HL-60 (cell line): ENCODE results near the gene MAD1L1.

Experiments used
- DNase-seq, 2 experiments: peaks; one replicate each; pipeline ENCODE4 v3.0.0-alpha.2; 2010 to 2020; ENCODE audit warnings: low read depth in 1 of 2, low spot score in 1 of 2
- H3K27ac ChIP-seq: fragments of 250-450 bp; sonication (Bioruptor Pico); replicated peaks from 2 replicates; pipeline ENCODE4 v1.5.1; 2020; ENCODE audit warnings: mild to moderate bottlenecking, moderate library complexity
- H3K27me3 ChIP-seq: fragments of 250-450 bp; sonication (Bioruptor Pico); 2 replicates; pipeline ENCODE4 v1.5.1; 2021; ENCODE audit warnings: mild to moderate bottlenecking, moderate library complexity; ENCODE audit not compliant: insufficient read depth, poor library complexity, severe bottlenecking
- H3K4me3 ChIP-seq: replicated peaks from 2 replicates; pipeline ENCODE4 v1.5.1; 2011; ENCODE audit warnings: mild to moderate bottlenecking, control low read depth, low read length; ENCODE audit not compliant: insufficient read depth
- GABPA ChIP-seq: IDR thresholded peaks from 2 replicates; pipeline ENCODE4 v1.6.1; 2012; ENCODE audit warnings: low read depth
- POLR2AphosphoS5 ChIP-seq: IDR thresholded peaks from 2 replicates; pipeline ENCODE4 v1.6.1; 2012; ENCODE audit warnings: low read depth
- SPI1 ChIP-seq: IDR thresholded peaks from 2 replicates; pipeline ENCODE4 v1.6.1; 2012; ENCODE audit warnings: low read depth, mild to moderate bottlenecking, borderline replicate concordance
- TF ChIP-seq, protein P1 (sequence below): IDR thresholded peaks from 2 replicates; pipeline ENCODE4 v1.6.1; 2012; ENCODE audit warnings: low read depth; ENCODE audit not compliant: insufficient replicate concordance
- TF ChIP-seq, protein P2 (sequence below): IDR thresholded peaks from one replicate; pipeline ENCODE4 v1.5.1; 2011; ENCODE audit warnings: low read length, control low read depth, inconsistent platforms; ENCODE audit not compliant: insufficient read depth

The MAD1L1 gene

DNA sequence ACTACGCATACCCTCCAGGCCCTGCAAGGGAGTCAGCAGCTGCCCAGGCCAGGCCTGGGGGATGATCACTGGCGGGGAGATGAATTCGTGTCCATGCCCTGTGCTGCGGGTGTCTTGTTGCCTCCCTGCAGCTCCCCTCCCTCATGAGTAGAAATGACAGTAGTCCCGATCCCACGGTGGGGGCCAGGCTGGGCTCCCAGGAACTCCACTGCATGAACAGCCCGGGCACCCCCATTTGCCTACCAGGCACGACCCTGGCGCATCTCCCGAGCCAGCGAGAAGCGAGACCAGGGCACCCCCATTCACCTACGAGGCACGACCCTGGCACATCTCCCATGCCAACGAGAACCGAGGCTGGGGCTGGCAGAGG, 316.2 kb downstream of the MAD1L1 start:
- H3K27ac ChIP-seq: no peak overlapping the region
- no peak for DNase-seq
- no peak overlapping the region for H3K4me3 ChIP-seq
- TF ChIP-seq POLR2AphosphoS5 (no peak), GABPA (no peak)
- H3K27me3 ChIP-seq: no peaks in the 10 kb centered on the region

DNA sequence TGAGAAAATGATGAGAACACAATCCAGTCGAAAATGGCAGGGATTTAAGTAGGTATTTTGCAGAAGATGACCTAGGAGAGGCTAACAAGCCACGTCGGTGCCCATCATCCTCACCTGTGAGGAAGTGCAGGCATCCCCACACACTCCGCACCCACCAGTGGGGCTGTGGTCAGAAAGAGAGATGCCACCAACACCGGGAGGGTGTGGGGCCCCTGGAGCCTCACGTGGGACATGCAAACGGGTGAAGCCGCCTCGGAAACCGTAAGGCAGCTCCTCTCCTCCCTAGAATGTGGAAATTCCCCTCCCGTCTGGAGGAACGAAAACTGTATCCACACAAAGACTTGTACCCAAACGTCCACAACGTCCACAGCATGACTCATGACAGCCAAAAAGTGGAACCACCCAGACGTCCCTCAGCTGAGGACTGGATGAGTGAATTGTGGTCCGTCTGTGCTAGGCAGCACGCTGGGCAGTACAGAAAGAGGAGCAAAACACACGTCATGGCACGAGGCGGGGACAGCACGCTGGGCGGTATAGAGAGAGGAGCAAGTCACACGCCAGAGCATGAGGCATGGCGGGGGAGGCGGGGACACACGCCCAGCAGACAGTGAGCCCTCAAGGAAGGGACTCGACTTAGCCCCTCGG, 316.7 kb downstream of the MAD1L1 start:
- no peaks in the 10 kb centered on the region for H3K27me3 ChIP-seq
- peak in 1 of 2 experiments; percentile 29 for DNase-seq
- no peak overlapping the region for H3K27ac ChIP-seq
- no peak overlapping the region for H3K4me3 ChIP-seq
- TF ChIP-seq POLR2AphosphoS5 (no peak), GABPA (no peak), SPI1 (no peak)
- TF ChIP-seq, protein P1, sequence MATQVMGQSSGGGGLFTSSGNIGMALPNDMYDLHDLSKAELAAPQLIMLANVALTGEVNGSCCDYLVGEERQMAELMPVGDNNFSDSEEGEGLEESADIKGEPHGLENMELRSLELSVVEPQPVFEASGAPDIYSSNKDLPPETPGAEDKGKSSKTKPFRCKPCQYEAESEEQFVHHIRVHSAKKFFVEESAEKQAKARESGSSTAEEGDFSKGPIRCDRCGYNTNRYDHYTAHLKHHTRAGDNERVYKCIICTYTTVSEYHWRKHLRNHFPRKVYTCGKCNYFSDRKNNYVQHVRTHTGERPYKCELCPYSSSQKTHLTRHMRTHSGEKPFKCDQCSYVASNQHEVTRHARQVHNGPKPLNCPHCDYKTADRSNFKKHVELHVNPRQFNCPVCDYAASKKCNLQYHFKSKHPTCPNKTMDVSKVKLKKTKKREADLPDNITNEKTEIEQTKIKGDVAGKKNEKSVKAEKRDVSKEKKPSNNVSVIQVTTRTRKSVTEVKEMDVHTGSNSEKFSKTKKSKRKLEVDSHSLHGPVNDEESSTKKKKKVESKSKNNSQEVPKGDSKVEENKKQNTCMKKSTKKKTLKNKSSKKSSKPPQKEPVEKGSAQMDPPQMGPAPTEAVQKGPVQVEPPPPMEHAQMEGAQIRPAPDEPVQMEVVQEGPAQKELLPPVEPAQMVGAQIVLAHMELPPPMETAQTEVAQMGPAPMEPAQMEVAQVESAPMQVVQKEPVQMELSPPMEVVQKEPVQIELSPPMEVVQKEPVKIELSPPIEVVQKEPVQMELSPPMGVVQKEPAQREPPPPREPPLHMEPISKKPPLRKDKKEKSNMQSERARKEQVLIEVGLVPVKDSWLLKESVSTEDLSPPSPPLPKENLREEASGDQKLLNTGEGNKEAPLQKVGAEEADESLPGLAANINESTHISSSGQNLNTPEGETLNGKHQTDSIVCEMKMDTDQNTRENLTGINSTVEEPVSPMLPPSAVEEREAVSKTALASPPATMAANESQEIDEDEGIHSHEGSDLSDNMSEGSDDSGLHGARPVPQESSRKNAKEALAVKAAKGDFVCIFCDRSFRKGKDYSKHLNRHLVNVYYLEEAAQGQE: no peak
- TF ChIP-seq, protein P2, sequence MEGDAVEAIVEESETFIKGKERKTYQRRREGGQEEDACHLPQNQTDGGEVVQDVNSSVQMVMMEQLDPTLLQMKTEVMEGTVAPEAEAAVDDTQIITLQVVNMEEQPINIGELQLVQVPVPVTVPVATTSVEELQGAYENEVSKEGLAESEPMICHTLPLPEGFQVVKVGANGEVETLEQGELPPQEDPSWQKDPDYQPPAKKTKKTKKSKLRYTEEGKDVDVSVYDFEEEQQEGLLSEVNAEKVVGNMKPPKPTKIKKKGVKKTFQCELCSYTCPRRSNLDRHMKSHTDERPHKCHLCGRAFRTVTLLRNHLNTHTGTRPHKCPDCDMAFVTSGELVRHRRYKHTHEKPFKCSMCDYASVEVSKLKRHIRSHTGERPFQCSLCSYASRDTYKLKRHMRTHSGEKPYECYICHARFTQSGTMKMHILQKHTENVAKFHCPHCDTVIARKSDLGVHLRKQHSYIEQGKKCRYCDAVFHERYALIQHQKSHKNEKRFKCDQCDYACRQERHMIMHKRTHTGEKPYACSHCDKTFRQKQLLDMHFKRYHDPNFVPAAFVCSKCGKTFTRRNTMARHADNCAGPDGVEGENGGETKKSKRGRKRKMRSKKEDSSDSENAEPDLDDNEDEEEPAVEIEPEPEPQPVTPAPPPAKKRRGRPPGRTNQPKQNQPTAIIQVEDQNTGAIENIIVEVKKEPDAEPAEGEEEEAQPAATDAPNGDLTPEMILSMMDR: no peak

DNA sequence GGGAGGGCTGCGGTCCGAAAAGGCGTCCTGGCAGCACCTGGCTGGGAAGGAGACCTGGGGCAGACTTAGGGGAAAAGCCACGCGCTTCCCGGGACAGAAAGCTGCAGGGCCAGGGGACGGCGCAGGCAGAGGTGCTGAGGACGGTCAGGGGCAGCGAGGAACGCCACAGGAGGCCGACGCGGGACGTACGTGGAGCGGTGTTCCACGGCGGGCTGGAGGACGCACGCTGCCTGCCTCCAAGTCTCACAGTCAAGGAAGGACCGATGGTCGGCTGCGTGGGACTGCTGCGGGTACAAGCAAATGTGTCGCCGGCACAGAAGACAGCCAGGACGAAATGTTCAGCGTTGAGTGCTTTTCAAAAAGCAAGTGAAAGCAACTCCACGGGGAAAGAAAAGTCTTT, 317.4 kb downstream of the MAD1L1 start:
- TF ChIP-seq SPI1 (no peak), GABPA (no peak), POLR2AphosphoS5 (no peak)
- TF ChIP-seq, protein P1: no peak
- TF ChIP-seq, protein P2: no peak
- Histone ChIP-seq H3K27ac (no peak overlapping the region), H3K4me3 (no peak overlapping the region), H3K27me3 (no peaks in the 10 kb centered on the region)
- DNase-seq: no peak

DNA sequence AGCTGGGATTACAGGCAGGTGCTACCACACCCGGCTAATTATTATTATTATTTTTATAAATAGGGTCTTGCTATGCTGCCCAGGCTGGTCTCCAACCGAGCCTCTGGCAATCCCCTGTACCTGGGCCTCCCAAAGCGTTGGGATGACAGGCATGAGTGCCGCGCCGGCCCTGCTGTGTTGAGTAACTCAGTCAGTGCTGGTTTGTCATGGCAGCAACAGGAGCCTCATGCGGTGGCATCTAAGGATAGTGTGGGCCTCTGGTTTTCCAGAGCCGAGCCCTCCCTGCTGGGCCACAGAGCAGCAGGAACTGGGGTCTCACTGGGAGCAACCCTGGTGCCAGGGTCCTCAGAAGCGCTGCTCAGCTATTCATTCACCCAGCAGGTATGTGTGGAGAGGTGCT, 318.0 kb downstream of the MAD1L1 start:
- DNase-seq: no peak
- no peak overlapping the region for H3K27ac ChIP-seq
- H3K27me3 ChIP-seq: no peaks in the 10 kb centered on the region
- TF ChIP-seq SPI1: no peak
- no peak for TF ChIP-seq POLR2AphosphoS5
- TF ChIP-seq GABPA: no peak
- TF ChIP-seq, protein P1: no peak
- TF ChIP-seq, protein P2: no peak
- no peak overlapping the region for H3K4me3 ChIP-seq
